Upper lobe of left lung (tissue), 4 donors: ENCODE measurements around the gene IDH1.

Experiments used
- POLR2A ChIP-seq, 4 donors: fragments of 450-650 bp; IDR thresholded peaks; one replicate each; pipeline ENCODE4 v1.5.1; 2016 to 2017; ENCODE audit warnings: antibody characterized with exemption in 4 of 4, mild to moderate bottlenecking in 2 of 4
- POLR2AphosphoS5 ChIP-seq, 2 donors: sonication (generic); formaldehyde crosslinking; IDR thresholded peaks; one replicate each; pipeline ENCODE4 v1.5.1; 2017; ENCODE audit warnings: antibody characterized with exemption in 2 of 2
- TF ChIP-seq, protein P1 (sequence below), 6 experiments: fragments of 450-650 bp in 4 of 6; fragments of 200-600 bp in 2 of 6; sonication (generic) in 2 of 6; IDR thresholded peaks; one replicate each; pipeline ENCODE4 v1.5.1; 2016 to 2019; ENCODE audit warnings: antibody characterized with exemption in 6 of 6

DNA sequence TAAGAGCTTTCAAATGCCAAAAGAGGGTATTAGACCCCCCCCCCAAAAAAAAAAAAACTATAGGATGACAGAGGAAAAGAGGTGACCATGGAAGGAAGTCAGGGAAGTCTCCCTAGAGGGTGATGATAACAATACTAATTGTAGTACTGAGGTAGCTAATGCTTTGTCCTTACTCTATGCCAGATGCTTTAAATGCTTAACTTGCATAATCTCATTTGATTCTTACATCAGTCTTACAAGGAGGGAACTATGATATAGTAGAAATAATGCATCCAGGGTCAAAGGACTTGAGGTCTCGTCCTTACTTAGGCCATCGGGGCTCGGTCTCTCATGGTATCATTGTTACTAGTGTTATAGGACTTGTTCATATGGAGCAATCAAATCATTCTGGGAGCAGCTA is 9.1 kb downstream of the IDH1 start:
- TF ChIP-seq POLR2A (IDR thresholded peaks at IDR 0.05) (no peak), POLR2AphosphoS5 (IDR thresholded peaks at IDR 0.05) (no peak)
- TF ChIP-seq, protein P1, sequence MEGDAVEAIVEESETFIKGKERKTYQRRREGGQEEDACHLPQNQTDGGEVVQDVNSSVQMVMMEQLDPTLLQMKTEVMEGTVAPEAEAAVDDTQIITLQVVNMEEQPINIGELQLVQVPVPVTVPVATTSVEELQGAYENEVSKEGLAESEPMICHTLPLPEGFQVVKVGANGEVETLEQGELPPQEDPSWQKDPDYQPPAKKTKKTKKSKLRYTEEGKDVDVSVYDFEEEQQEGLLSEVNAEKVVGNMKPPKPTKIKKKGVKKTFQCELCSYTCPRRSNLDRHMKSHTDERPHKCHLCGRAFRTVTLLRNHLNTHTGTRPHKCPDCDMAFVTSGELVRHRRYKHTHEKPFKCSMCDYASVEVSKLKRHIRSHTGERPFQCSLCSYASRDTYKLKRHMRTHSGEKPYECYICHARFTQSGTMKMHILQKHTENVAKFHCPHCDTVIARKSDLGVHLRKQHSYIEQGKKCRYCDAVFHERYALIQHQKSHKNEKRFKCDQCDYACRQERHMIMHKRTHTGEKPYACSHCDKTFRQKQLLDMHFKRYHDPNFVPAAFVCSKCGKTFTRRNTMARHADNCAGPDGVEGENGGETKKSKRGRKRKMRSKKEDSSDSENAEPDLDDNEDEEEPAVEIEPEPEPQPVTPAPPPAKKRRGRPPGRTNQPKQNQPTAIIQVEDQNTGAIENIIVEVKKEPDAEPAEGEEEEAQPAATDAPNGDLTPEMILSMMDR (IDR thresholded peaks at IDR 0.05) = no peak
